ENCODE data around the gene C1orf35.

C1orf35 gene

GRCh38 chr1:228079013-228079412, 24.1 kb downstream of the C1orf35 start:
- DNase-seq (ENCODE audit: low read depth, low spot score), result no peak

GRCh38 chr1:228077565-228078330, 25.4 kb downstream of the C1orf35 start:
- DNase-seq (ENCODE audit: low read depth, low spot score), result no peak

GRCh38 chr1:228076796-228077430, 26.2 kb downstream of the C1orf35 start:
- DNase-seq (ENCODE audit: low read depth, low spot score), result no peak

GRCh38 chr1:228075801-228076271, 27.3 kb downstream of the C1orf35 start:
- no peak for DNase-seq (ENCODE audit: low read depth, low spot score)

GRCh38 chr1:228074954-228075730, 28.0 kb downstream of the C1orf35 start:
- no peak for DNase-seq (ENCODE audit: low read depth, low spot score)

- no peak for DNase-seq (ENCODE audit: low read depth, low spot score)
Observed at GRCh38 chr1:228073857-228074545, 29.1 kb downstream of the C1orf35 start.

GRCh38 chr1:228073061-228073856, 29.9 kb downstream of the C1orf35 start:
- no peak for DNase-seq (ENCODE audit: low read depth, low spot score)

- no peak for DNase-seq (ENCODE audit: low read depth, low spot score)
Observed at GRCh38 chr1:228072658-228073043, 30.5 kb downstream of the C1orf35 start.

GRCh38 chr1:228071839-228072657, 31.1 kb downstream of the C1orf35 start:
- no peak for DNase-seq (ENCODE audit: low read depth, low spot score)

GRCh38 chr1:228070851-228071250, 32.3 kb downstream of the C1orf35 start:
- no peak for DNase-seq (ENCODE audit: low read depth, low spot score)

- no peak for DNase-seq (ENCODE audit: low read depth, low spot score)
Observed at GRCh38 chr1:228070173-228070572, 33.0 kb downstream of the C1orf35 start.

GRCh38 chr1:228068359-228068758, 34.8 kb downstream of the C1orf35 start:
- no peak for DNase-seq (ENCODE audit: low read depth, low spot score)

- DNase-seq (ENCODE audit: low read depth, low spot score), result no peak
Observed at GRCh38 chr1:228066891-228067654, 36.1 kb downstream of the C1orf35 start.

GRCh38 chr1:228066416-228066815, 36.7 kb downstream of the C1orf35 start:
- no peak for DNase-seq (ENCODE audit: low read depth, low spot score)

- DNase-seq (ENCODE audit: low read depth, low spot score), result no peak
Observed at GRCh38 chr1:228065543-228066347, 37.4 kb downstream of the C1orf35 start.

- no peak for DNase-seq (ENCODE audit: low read depth, low spot score)
Observed at GRCh38 chr1:228064741-228065542, 38.2 kb downstream of the C1orf35 start.

- DNase-seq (ENCODE audit: low read depth, low spot score), result no peak
Observed at GRCh38 chr1:228064296-228064695, 38.8 kb downstream of the C1orf35 start.

Measured in activated naive CD8-positive, alpha-beta T cell treated with anti-CD3 and anti-CD28 coated beads, Interleukin-2, amount 50 U/mL, for 16 hours (primary cell).